Glomerular endothelial cell (primary cell): Measurements from ENCODE around the gene CDK6. TPM values are rescaled to one million over a fixed set of nuclear protein-coding genes. Genes with fewer than 3 reads are reported as not detected.
A peak's percentile ranks its signal among the peaks of the same experiment; 100 is the strongest.

Experiments
- DNase-seq: peaks from one replicate; pipeline ENCODE4 v3.0.0-alpha.2; 2011; ENCODE audit warnings: low read depth, low spot score; ENCODE audit errors: extremely low read depth
- total RNA-seq: library from RNA; depleted of rRNA; stranded (reverse); fragments of >200 nt; gene quantifications from 2 replicates; pipeline ENCODE4 v1.2.3, GENCODE V29; 2015

Gene CDK6
- total RNA-seq, 1 donor from 2014 or later: 108 TPM

GRCh38 chr7:92797284-92797683, 39.1 kb downstream of the CDK6 start:
- DNase-seq: no peak

GRCh38 chr7:92794831-92795230, 41.5 kb downstream of the CDK6 start:
- DNase-seq: no peak

- no peak for DNase-seq
Observed at GRCh38 chr7:92794391-92794790, 42.0 kb downstream of the CDK6 start.

GRCh38 chr7:92793656-92794205, 42.6 kb downstream of the CDK6 start:
- no peak for DNase-seq

- DNase-seq: no peak
Observed at GRCh38 chr7:92790992-92791391, 45.4 kb downstream of the CDK6 start.

GRCh38 chr7:92788559-92789183, 47.7 kb downstream of the CDK6 start:
- DNase-seq: no peak

- no peak for DNase-seq
Observed at GRCh38 chr7:92785923-92786322, 50.5 kb downstream of the CDK6 start.

GRCh38 chr7:92784935-92785334, 51.4 kb downstream of the CDK6 start:
- DNase-seq: no peak

- DNase-seq: no peak
Observed at GRCh38 chr7:92783260-92784201, 52.8 kb downstream of the CDK6 start.

GRCh38 chr7:92782855-92783254, 53.5 kb downstream of the CDK6 start:
- DNase-seq: no peak

- no peak for DNase-seq
Observed at GRCh38 chr7:92782236-92782635, 54.1 kb downstream of the CDK6 start.

- DNase-seq: peak; percentile 74
Observed at GRCh38 chr7:92781117-92781720, 55.2 kb downstream of the CDK6 start.

GRCh38 chr7:92778972-92779371, 57.4 kb downstream of the CDK6 start:
- no peak for DNase-seq

- no peak for DNase-seq
Observed at GRCh38 chr7:92777993-92778392, 58.4 kb downstream of the CDK6 start.

- no peak for DNase-seq
Observed at GRCh38 chr7:92773808-92774207, 62.6 kb downstream of the CDK6 start.

GRCh38 chr7:92769844-92770243, 66.5 kb downstream of the CDK6 start:
- DNase-seq: no peak

- no peak for DNase-seq
Observed at GRCh38 chr7:92769394-92769699, 67.0 kb downstream of the CDK6 start.

- no peak for DNase-seq
Observed at GRCh38 chr7:92768501-92769393, 67.6 kb downstream of the CDK6 start.

GRCh38 chr7:92767437-92767836, 68.9 kb downstream of the CDK6 start:
- no peak for DNase-seq

- DNase-seq: no peak
Observed at GRCh38 chr7:92766461-92767003, 69.8 kb downstream of the CDK6 start.
